Endothelial cell of umbilical vein (primary cell): ENCODE results near the gene GYPA. TPM values are rescaled to one million over a fixed set of nuclear protein-coding genes. Genes with fewer than 3 reads are reported as not detected.

ENCODE experiments used
- BruUV-seq: library from RNA; stranded (reverse); fragments of 400-500 nt; replicated peaks from 2 replicates; lab custom pipeline; 2021; lab: Mats Ljungman, UMichigan
- CTCF ChIA-PET: fragments of 300-600, 350-600 bp; sonication (Branson Sonifier 250); formaldehyde crosslinking; loops from one replicate; lab custom pipeline; 2021; ENCODE audit warnings: antibody characterized with exemption, inconsistent platforms; lab: Charles Lee
- POLR2A ChIA-PET: fragments of 300-600, 350-600 bp; sonication (Branson Sonifier 250); formaldehyde crosslinking; loops from one replicate; lab custom pipeline; 2021; ENCODE audit warnings: antibody characterized with exemption, inconsistent platforms; lab: Charles Lee
- DNase-seq: peaks from one replicate; pipeline ENCODE4 v3.0.0-alpha.2; 2011; ENCODE audit warnings: low read depth, low spot score
- FAIRE-seq: peaks from 2 replicates; lab custom pipeline; 2011; peaks lifted over from hg19 to GRCh38; lab: Jason Lieb, UNC
- H2AFZ ChIP-seq: 2 replicates; pipeline ENCODE4 v1.6.0; 2012; ENCODE audit warnings: low read depth, low read length, control low read depth, inconsistent platforms
- H3K27ac ChIP-seq: 2 replicates; pipeline ENCODE4 v1.5.1; 2011; ENCODE audit warnings: low read depth, mild to moderate bottlenecking, control low read depth, low read length, moderate library complexity; ENCODE audit not compliant: insufficient read depth
- H3K27me3 ChIP-seq, 2 experiments: 2 replicates each; pipeline versions ENCODE4 v1.6.0 to v1.6.1; 2011; ENCODE audit warnings: low read length in 2 of 2, mixed read lengths in 1 of 2; ENCODE audit not compliant: control insufficient read depth in 2 of 2, insufficient read depth in 2 of 2
- H3K36me3 ChIP-seq, 2 experiments: 2 replicates in 1 of 2; 3 replicates in 1 of 2; pipeline ENCODE4 v1.5.1; 2011; ENCODE audit warnings: low read length in 2 of 2, mild to moderate bottlenecking in 1 of 2, moderate library complexity in 1 of 2; ENCODE audit not compliant: control insufficient read depth in 2 of 2, insufficient read depth in 2 of 2; ENCODE audit errors: extremely low read depth in 1 of 2
- H3K4me1 ChIP-seq: 3 replicates; pipeline ENCODE4 v1.5.1; 2011; ENCODE audit warnings: mild to moderate bottlenecking, low read length; ENCODE audit not compliant: control insufficient read depth, insufficient read depth; ENCODE audit errors: extremely low read depth
- H3K4me2 ChIP-seq: 2 replicates; pipeline ENCODE4 v1.6.1; 2011; ENCODE audit warnings: low read length, control low read depth, mixed read lengths; ENCODE audit not compliant: insufficient read depth
- H3K4me3 ChIP-seq, 3 experiments: fragments of 200-600 bp in 1 of 3; sonication (generic), shearing (Covaris generic) in 1 of 3; replicated peaks in 1 of 3; 2 replicates each; pipeline ENCODE4 v1.5.1; 2011 to 2016; ENCODE audit warnings: control low read depth in 3 of 3, low read length in 3 of 3, mild to moderate bottlenecking in 2 of 3, inconsistent platforms in 1 of 3, low read depth in 1 of 3, moderate library complexity in 1 of 3; ENCODE audit not compliant: insufficient read depth in 1 of 3
- H3K79me2 ChIP-seq: 2 replicates; pipeline ENCODE4 v1.6.0; 2012; ENCODE audit warnings: low read length, inconsistent platforms; ENCODE audit not compliant: control insufficient read depth, insufficient read depth
- H3K9ac ChIP-seq: replicated peaks from 2 replicates; pipeline ENCODE3; 2011; ENCODE audit warnings: low read length, control low read depth; ENCODE audit not compliant: insufficient read depth; ENCODE audit errors: extremely low read depth
- H3K9me1 ChIP-seq: replicated peaks from 3 replicates; pipeline ENCODE4 v1.6.0; 2011; ENCODE audit warnings: mild to moderate bottlenecking, low read length; ENCODE audit not compliant: control insufficient read depth, insufficient read depth; ENCODE audit errors: extremely low read depth
- H3K9me3 ChIP-seq: replicated peaks from 2 replicates; pipeline ENCODE4 v1.5.1; 2012; ENCODE audit warnings: low read length, inconsistent platforms; ENCODE audit not compliant: control insufficient read depth, insufficient read depth
- H4K20me1 ChIP-seq: replicated peaks from 2 replicates; pipeline ENCODE3; 2011; ENCODE audit warnings: mild to moderate bottlenecking, low read length; ENCODE audit not compliant: control insufficient read depth, insufficient read depth; ENCODE audit errors: extremely low read depth
- EZH2 ChIP-seq: IDR thresholded peaks from 2 replicates; pipeline ENCODE4 v1.6.1; 2012; ENCODE audit warnings: borderline replicate concordance, low read depth, mild to moderate bottlenecking, moderate library complexity, low read length, inconsistent platforms; ENCODE audit not compliant: severe bottlenecking
- FOS ChIP-seq: IDR thresholded peaks from 2 replicates; pipeline ENCODE4 v1.6.1; 2011; ENCODE audit warnings: mild to moderate bottlenecking, low read length, moderate library complexity, borderline replicate concordance; ENCODE audit not compliant: insufficient read depth
- GATA2 ChIP-seq: IDR thresholded peaks from 2 replicates; pipeline ENCODE4 v1.7.0; 2011; ENCODE audit warnings: low read depth, mild to moderate bottlenecking, moderate library complexity, mixed read lengths, low read length; ENCODE audit not compliant: insufficient read length, insufficient read depth
- MYC ChIP-seq: IDR thresholded peaks from one replicate; pipeline ENCODE4 v1.6.1; 2011; ENCODE audit warnings: mild to moderate bottlenecking, low read depth, low read length
- POLR2A ChIP-seq: IDR thresholded peaks from 2 replicates; pipeline ENCODE4 v1.6.1; 2012; ENCODE audit warnings: low read depth, mild to moderate bottlenecking, control low read depth, low read length
- dilution Hi-C: fragments of 300-500 bp; cut with MboI; formaldehyde crosslinking; loops from one replicate; pipeline ENCODE4 v1.15.0; 2019; ENCODE audit warnings: low sequenced_read_pairs; ENCODE audit not compliant: extremely low pct_ligation_motif_present
- intact Hi-C: fragments of 100-400 bp; cut with micrococcal nuclease; formaldehyde crosslinking; loops from one replicate; pipeline ENCODE4 v1.10.0; 2022
- polyA plus RNA-seq, 4 experiments: library from polyadenylated mRNA; depleted of rRNA in 3 of 4; stranded (reverse) in 3 of 4; unstranded in 1 of 4; fragments of >200 nt; gene quantifications; 2 replicates each; pipeline versions ENCODE4 v1.2.1 to v1.2.3, GENCODE V29; 2011 to 2012; ENCODE audit warnings: missing spikeins in 1 of 4
- total RNA-seq: library from RNA; stranded (reverse); gene quantifications from 2 replicates; pipeline ENCODE4 v1.2.3, GENCODE V29; 2021
- TF ChIP-seq, protein P1 (sequence below): IDR thresholded peaks from 2 replicates; pipeline ENCODE4 v1.6.1; 2011; ENCODE audit not compliant: insufficient read depth, insufficient read length

The GYPA gene
- total and polyA plus RNA-seq, 2 donors (not counting 3 experiments of a cell fraction or from before 2014, with no cell fraction given) = not detected

DNA sequence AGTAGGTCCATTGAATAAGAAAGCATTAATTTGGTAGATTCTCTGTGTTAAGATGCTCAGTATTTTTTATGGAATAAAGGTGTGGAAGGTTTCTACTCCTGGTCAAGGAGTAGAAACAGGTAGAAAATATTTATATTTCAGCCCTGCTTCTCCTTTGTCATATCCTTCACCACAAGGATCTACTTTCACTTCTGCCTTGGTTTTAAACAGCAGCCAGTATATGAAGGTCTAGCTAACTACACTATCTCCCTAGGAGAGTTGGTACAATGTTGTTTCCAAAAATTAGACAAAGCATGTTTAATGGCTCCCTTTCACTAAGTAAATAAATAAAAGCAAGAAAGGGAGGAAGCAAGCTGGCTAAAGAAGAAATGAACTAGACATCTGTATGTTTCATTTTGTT is 44.6 kb upstream of the GYPA start:
- no peaks in the 10 kb centered on the region for H3K36me3 ChIP-seq
- intact Hi-C loops = no loop called here
- no peak overlapping the region for H3K4me2 ChIP-seq
- dilution Hi-C loops = no loop called here
- FAIRE-seq (no peak), DNase-seq (no peak)
- ChIA-PET POLR2A (no interaction called here), CTCF (interaction anchor here (1.4 kb wide), 1 partner anchor 14 kb away, joined by 5 read pairs; no protein-coding TSS in a partner anchor)
- H4K20me1 ChIP-seq = no peaks in the 10 kb centered on the region
- TF ChIP-seq, protein P1, sequence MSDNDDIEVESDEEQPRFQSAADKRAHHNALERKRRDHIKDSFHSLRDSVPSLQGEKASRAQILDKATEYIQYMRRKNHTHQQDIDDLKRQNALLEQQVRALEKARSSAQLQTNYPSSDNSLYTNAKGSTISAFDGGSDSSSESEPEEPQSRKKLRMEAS = no peak
- TF ChIP-seq FOS (no peak), EZH2 (no peak), POLR2A (no peak)
- H3K4me1 ChIP-seq = no peaks in the 10 kb centered on the region
- no peak overlapping the region for H3K9ac ChIP-seq
- H3K4me3 ChIP-seq = no peak overlapping the region
- H3K79me2 ChIP-seq = no peaks in the 10 kb centered on the region
- no peaks in the 10 kb centered on the region for H3K9me3 ChIP-seq
- H3K9me1 ChIP-seq = no peaks in the 10 kb centered on the region
- H2AFZ ChIP-seq = no peak overlapping the region
- no peak overlapping the region for H3K27ac ChIP-seq
- H3K27me3 ChIP-seq = no peaks in the 10 kb centered on the region
- BruUV-seq = no TSS peak

- no peak overlapping the region for H3K4me2 ChIP-seq
- no peaks in the 10 kb centered on the region for H4K20me1 ChIP-seq
- H2AFZ ChIP-seq = no peak overlapping the region
- no peaks in the 10 kb centered on the region for H3K79me2 ChIP-seq
- intact Hi-C loops (no loop called here), dilution Hi-C loops (no loop called here)
- BruUV-seq = no TSS peak
- H3K27ac ChIP-seq = no peak overlapping the region
- H3K9ac ChIP-seq = no peak overlapping the region
- H3K4me1 ChIP-seq = peaks cover 14% of the 10 kb centered on the region
- no peak overlapping the region for H3K4me3 ChIP-seq
- POLR2A ChIA-PET = no interaction called here
- no peaks in the 10 kb centered on the region for H3K36me3 ChIP-seq
- CTCF ChIA-PET = no interaction called here
- H3K9me3 ChIP-seq = no peaks in the 10 kb centered on the region
- DNase-seq (no peak), FAIRE-seq (no peak)
- TF ChIP-seq GATA2 = no peak
- TF ChIP-seq, protein P1 = no peak
- TF ChIP-seq POLR2A = no peak
- TF ChIP-seq EZH2 = no peak
- TF ChIP-seq MYC = no peak
- H3K27me3 ChIP-seq = no peaks in the 10 kb centered on the region
- no peaks in the 10 kb centered on the region for H3K9me1 ChIP-seq
Observed at GRCh38 chr4:144183165-144183564, 42.6 kb upstream of the GYPA start.
